HG03280 (cell line): ENCODE measurements around the gene COL11A2.

Experiments
- ATAC-seq: cut with Tn5 transposase; IDR thresholded peaks from one replicate; pipeline ENCODE4 v1.9.1; 2021; ENCODE audit warnings: mild to moderate bottlenecking, moderate library complexity; ENCODE audit not compliant: unreplicated experiment

The COL11A2 gene

GRCh38 chr6:33193619-33194018 is 1.4 kb upstream of the COL11A2 start:
- no peak for ATAC-seq

DNA sequence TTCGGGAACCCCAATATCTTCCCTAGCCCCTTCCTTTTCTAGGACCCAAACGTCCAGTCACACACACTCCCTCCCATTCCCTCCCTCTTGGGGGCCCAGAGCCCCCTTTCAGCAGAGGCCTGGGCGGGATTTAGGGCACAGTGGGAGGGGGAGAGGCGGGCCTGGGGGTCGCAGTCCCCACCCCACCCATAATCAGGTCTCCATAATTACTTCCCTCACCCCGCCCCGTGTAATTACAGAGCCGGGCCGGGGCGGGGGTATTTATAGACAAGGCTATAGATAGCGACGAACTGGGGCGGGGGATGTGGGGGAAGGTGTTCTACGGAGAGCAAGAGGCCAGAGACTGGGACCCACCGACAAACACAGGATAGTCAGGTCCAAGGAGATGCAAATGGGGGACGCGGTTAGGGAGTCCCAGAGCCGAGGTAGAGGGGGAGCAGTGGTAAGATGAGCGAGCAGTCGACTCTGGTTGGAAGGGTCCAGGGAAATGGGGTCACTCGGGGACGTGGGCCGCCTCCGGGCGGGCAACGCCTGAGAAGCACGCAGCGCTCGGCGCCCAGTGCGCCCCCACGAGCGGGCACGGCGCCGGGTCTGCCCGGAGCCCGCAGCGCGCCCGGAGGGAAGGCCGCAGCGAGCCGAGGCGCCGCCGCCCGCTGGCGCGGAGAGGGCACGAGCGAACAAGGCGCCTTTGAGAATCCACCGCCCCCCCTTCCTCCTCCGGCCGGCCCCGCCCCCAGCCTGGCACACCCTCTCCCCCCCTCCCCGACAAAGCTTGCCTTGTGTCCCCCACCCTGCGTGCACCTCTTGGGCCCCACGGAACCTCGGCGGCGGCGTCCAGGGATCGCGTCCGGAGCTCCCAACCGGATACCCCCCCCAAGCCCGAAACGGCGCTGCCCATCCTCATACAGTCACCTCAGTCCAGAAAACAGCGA is 670 bp upstream of the COL11A2 start:
- ATAC-seq, result no peak

DNA sequence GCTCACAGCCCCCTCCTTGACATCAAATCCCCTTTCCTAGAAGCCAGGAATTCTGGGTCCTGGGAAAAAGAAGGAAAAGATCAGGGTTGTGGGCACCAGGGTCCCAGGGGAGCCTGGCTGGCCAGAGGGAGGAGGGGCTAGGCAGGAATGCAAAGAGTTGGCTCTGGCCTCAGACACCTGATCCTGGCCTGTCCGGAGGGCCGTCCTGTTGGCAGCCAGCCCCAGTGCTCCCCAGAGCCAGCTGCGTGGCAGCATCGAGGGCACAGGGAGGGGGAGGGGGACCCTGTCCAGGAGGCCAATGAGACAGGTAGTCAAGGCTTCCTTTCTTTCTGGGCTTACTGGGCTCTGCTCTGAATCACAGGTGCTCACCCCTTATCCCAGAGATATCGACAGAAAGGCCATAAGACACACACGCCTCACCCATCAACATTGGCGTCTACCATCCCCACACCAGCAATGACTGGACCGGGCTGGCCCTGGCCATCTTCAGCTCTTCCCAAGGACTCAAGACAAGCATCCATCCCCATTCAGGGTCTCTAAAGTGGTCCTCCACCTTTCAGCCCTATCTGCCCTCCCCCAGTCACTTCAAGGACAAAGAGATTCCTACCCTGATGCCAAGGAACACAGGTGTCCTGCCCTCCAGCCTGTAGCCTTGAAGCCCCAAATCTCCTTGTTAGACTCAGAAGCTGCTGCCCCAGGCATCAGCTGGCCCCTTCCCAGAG is 723 bp downstream of the COL11A2 start:
- ATAC-seq, result no peak

- no peak for ATAC-seq
Observed at GRCh38 chr6:33190504-33191107, 1.7 kb downstream of the COL11A2 start.

DNA sequence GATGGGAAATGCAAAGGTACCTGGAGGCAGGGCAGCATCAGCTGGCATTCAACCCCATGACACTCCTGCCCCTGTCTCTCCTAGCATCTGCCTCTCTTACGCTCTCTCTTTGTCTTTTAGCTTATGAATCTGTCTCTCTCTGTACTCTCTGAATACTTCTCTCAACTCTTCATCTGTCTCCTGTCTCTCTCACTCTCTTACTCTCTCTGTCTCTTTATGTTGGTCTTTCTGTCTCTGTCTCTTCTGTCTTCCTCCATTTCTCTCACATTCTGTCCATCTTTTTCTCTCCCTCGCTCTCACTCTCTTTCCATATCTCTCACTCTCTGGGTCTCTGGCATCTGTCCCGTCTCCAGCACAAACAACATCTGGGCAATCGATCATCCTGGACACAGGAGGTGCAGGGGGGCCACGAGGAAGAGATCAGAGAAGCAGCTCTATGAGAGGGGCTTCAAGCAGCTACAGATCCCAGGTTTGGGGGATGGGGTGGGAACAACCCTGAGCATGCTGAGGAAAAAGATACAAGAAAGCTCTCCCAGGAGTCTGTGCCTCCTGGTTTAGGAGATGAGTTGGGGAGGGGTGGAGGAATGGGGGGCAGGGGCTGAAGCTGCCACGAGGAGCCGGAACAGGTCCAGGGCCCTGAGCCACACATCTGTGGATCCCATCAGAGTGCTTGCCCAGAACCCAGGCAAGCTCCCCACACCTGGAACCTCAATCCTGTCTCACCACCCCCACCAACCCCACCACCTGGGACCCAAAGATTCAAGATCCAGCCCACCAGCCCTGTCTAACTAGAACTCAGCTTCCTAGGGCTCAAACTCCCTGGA is 2.4 kb downstream of the COL11A2 start:
- no peak for ATAC-seq

DNA sequence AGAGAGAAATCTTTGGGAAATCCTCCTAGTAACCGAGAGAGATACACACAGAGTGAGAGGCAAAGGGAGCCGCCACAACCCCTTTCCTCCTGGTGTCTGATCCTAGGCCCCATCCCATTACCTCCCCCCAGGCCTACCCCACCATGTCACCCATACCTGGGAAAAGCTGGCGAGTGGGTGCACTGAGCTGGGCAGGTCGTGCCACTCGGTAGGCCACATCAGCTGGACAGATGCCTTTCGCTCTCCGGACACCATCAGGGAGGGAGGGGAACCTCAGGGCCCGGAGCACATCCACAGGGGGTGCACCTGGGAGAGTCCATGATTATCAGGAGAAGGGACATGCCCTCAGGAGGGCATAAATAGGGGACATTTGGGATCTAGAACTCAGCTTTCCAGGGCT is 3.1 kb downstream of the COL11A2 start:
- ATAC-seq, result no peak

- ATAC-seq, result no peak
Observed at GRCh38 chr6:33187809-33188208, 4.5 kb downstream of the COL11A2 start.

GRCh38 chr6:33185654-33186187 is 6.5 kb downstream of the COL11A2 start:
- no peak for ATAC-seq

GRCh38 chr6:33185190-33185589 is 7.1 kb downstream of the COL11A2 start:
- no peak for ATAC-seq

GRCh38 chr6:33183071-33183683 is 9.1 kb downstream of the COL11A2 start:
- no peak for ATAC-seq

DNA sequence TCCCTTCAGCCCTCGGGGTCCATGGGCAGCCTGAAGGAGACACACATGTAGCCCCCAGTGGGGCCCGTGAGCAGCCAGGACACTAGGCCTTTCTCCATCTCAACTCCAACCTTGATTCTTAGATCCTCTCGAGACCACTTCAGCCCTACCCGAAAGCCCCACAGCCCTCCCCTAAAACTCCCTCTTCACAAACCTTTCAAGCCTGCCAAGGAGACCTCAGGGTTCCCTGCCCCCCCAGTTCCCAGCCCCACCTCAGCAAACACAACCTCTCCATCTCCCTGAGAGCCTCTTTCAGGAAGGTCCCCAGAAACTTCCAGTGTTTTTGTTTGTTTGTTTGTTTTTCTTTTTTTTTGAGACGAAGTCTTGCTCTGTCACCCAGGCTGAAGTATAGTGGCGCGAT is 11.1 kb downstream of the COL11A2 start:
- no peak for ATAC-seq

DNA sequence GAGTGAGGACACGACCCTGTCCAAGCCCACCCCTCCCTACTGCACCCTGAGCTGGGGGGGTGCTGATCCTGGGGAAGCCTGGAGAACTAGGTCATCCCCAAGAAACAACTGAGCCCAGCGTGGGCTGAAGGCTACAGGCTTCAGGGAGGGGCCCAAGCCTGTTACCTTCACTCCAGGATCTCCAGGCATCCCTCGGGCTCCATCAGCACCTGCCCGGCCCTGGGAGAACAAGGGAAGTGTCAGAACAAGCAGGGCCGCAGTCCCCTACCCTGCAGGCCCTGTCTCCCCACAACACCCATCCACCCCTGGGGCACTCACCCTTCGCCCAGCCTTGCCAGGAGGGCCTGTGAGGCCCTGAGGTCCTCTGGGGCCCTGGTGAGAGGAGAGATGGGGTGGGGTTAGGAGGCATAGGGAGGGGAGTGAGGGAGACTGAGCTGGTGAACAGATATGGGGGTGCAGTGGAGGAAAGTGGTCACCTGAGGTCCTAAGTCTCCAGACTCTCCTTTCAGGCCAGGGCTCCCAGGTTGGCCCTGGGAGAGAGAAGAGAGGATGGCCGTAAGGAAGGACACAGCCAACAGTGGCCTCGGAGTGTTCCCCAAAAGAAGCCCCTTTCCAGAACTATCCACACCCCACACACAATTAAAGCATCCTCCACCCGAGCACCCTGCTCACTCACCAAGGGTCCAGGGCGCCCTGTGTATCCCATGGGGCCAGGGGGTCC is 13.4 kb downstream of the COL11A2 start:
- ATAC-seq, result no peak

DNA sequence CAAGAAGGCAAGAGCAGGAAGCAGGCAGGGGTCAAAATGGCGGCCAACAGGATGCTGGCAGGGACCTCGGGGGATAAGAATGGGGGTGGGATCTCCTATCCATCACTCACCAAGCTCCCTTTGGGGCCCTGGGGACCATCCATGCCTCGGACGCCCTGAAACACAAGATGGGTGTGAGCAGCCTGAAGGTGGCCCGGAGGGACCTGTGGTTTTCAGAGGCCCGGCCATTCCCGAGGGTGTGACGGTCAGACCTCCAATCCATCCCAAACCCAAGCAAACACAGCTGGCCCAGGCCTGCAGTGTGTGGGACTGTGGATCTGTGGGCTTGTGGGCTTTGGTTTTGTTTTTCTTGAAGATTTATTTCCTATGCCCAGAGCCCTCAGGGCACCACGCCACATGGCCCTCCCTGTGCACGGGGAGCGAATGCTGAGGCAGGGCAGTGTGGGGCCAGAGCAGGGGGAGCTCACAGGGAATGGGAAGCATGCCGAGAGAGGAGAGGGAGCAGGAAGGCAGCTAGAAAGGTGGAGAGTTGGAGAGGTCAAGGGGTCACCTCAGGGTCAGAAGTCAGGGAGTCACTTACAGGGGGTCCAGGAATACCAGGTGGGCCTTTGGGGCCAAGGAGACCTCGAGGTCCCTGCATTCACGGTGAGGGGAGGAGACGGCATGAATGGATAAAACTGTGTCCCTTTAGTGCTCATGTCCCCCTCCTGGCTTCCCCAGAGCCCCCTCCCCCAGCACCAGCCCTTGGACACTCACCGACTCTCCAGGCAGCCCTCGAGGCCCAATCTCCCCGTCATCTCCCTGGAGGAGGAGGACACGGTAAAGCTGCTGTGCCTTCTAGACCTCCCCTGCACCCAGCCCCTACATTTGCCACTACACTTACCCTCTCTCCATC is 14.5 kb downstream of the COL11A2 start:
- no peak for ATAC-seq

DNA sequence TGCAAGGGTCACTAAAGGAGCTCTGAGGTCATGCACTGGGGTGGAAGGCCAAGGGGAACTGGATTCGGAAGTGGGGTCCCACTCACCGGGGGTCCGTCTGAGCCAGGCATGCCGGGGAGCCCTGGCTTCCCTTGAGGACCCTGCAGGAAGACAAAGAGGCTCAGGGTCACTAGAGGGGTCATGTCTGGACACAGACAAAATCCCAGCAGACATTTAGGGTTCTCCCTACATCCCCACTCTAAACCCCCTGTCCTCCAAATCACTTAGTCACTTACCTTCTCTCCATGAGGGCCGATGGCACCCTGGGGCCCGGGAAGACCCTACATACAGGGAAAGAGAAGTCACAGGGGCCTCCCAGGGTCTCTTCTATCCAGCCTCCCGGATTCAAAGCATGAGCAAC is 15.4 kb downstream of the COL11A2 start:
- no peak for ATAC-seq

GRCh38 chr6:33175436-33176069 is 16.7 kb downstream of the COL11A2 start:
- ATAC-seq, result no peak

DNA sequence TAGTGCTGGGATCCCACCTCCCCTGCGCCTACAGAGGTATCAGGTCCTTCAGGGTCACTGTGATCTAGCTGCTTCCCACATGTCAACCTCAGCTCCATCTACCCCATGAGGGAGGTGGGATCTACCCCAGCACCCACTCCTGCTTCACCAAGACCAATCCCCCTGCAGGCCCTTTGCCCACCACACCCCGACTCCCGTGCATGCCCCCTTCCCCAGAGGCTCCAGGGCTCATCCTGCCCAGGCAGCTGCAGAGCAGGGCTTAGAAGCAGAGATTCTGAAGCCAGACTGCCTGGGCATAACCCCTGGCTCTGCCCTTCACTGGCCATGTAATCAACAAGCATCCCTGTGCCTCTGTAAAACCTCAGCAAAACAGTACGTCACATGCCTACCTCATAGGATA is 17.5 kb downstream of the COL11A2 start:
- no peak for ATAC-seq

DNA sequence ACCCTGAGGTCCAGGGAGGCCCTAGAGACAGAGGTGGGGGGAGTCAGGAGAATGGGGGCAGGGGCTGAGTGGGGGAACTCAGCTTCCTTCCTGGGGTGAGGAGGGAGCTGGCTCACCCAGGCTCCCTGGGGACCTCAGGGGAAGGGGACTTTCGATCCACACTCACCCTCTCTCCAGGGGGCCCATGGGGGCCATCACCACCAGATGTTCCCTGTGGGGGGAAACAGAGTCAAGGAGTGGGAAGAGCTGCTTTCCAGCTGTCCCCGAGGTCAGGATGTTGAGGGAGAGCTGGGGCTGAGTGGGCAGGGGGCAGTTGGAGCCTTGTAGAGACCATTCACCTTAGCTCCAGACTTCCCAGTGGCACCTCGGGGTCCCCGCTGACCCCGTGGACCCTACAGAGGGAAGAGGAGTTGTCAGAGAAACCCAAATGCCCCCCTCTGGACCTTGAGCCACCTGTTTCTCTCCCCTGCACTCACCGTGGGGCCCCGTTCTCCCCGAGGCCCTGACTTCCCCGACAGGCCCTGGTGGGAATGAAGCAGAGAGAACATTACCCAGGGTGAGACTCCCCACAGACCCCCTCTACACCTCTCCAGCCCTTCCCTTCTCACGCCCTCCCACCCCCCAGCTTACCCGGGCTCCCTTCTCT is 18.6 kb downstream of the COL11A2 start:
- ATAC-seq, result no peak
